SK-N-SH (cell line): ENCODE data around the gene ZFPL1. TPM values are rescaled to one million over a fixed set of nuclear protein-coding genes. Genes with fewer than 3 reads are reported as not detected.

Source experiments
- CTCF ChIA-PET: fragments of 300-600, 350-600 bp; formaldehyde crosslinking; extraction: SDS; loops from one replicate; lab custom pipeline; 2021; lab: Yijun Ruan, JAX
- POLR2A ChIA-PET: fragments of 350-600 bp; sonication (Branson Sonifier 250); formaldehyde crosslinking; extraction: SDS; loops from one replicate; lab custom pipeline; 2020; ENCODE audit warnings: antibody characterized with exemption, inconsistent platforms; lab: Yijun Ruan, JAX
- DNase-seq: peaks from one replicate; pipeline ENCODE4 v3.0.0; 2012
- H2AFZ ChIP-seq: fragments of 200-600 bp; sonication (generic); 2 replicates; pipeline ENCODE4 v1.8.1; 2016; ENCODE audit warnings: antibody characterized with exemption, mild to moderate bottlenecking, low read depth
- H3F3A ChIP-seq: fragments of 200-600 bp; sonication (generic); replicated peaks from 2 replicates; pipeline ENCODE3; 2016; ENCODE audit warnings: antibody characterized with exemption, mild to moderate bottlenecking; ENCODE audit not compliant: insufficient read depth
- H3K27ac ChIP-seq, 2 experiments: fragments of 200-500 bp in 1 of 2; fragments of 200-600 bp in 1 of 2; sonication (Bioruptor generic) in 1 of 2; sonication (generic), shearing (Covaris generic) in 1 of 2; 2 replicates each; pipeline versions ENCODE4 v1.5.1 to v1.6.1; 2014 to 2016; ENCODE audit warnings: low read depth in 2 of 2, inconsistent platforms in 1 of 2, low read length in 1 of 2, mild to moderate bottlenecking in 1 of 2, mixed read lengths in 1 of 2
- H3K27me3 ChIP-seq: fragments of 200-600 bp; sonication (generic), shearing (Covaris generic); 2 replicates; pipeline ENCODE4 v1.6.1; 2016; ENCODE audit warnings: mixed run types; ENCODE audit not compliant: insufficient read depth
- H3K36me3 ChIP-seq, 2 experiments: fragments of 200-500 bp in 1 of 2; fragments of 200-600 bp in 1 of 2; sonication (Bioruptor generic) in 1 of 2; sonication (generic) in 1 of 2; replicated peaks in 1 of 2; 2 replicates each; pipeline versions ENCODE3 to v1.5.1; 2014 to 2016; ENCODE audit warnings: low read length in 1 of 2, mild to moderate bottlenecking in 1 of 2; ENCODE audit not compliant: insufficient read depth in 2 of 2, control insufficient read depth in 1 of 2
- H3K4me1 ChIP-seq, 2 experiments: fragments of 200-500 bp in 1 of 2; fragments of 200-600 bp in 1 of 2; sonication (Bioruptor generic) in 1 of 2; sonication (generic), shearing (Covaris generic) in 1 of 2; 2 replicates each; pipeline versions ENCODE4 v1.5.1 to v1.6.1; 2014 to 2016; ENCODE audit warnings: low read depth in 1 of 2, low read length in 1 of 2, mixed run types in 1 of 2; ENCODE audit not compliant: insufficient read depth in 2 of 2, control insufficient read depth in 1 of 2
- H3K4me2 ChIP-seq: fragments of 200-600 bp; sonication (generic), shearing (Covaris generic); 2 replicates; pipeline ENCODE4 v1.6.1; 2017; ENCODE audit warnings: mixed run types
- H3K4me3 ChIP-seq, 2 experiments: fragments of 200-500 bp in 1 of 2; fragments of 200-600 bp in 1 of 2; sonication (Bioruptor generic) in 1 of 2; sonication (generic), shearing (Covaris generic) in 1 of 2; 2 replicates each; pipeline versions ENCODE4 v1.5.1 to v1.8.1; 2014 to 2016; ENCODE audit warnings: low read depth in 2 of 2, inconsistent platforms in 1 of 2, low read length in 1 of 2, mild to moderate bottlenecking in 1 of 2, mixed read lengths in 1 of 2, moderate library complexity in 1 of 2
- H3K79me2 ChIP-seq: fragments of 200-600 bp; sonication (generic); 2 replicates; pipeline ENCODE4 v1.8.1; 2017; ENCODE audit warnings: mild to moderate bottlenecking; ENCODE audit not compliant: insufficient read depth
- H3K9ac ChIP-seq: fragments of 200-600 bp; sonication (generic); 2 replicates; pipeline ENCODE4 v1.6.1; 2017; ENCODE audit warnings: mixed run types
- H3K9me2 ChIP-seq: fragments of 200-600 bp; sonication (generic); 2 replicates; pipeline ENCODE4 v1.6.1; 2017; ENCODE audit warnings: mixed run types
- H3K9me3 ChIP-seq: fragments of 200-600 bp; sonication (generic); 2 replicates; pipeline ENCODE4 v1.6.1; 2017; ENCODE audit warnings: mixed run types, mild to moderate bottlenecking, moderate library complexity
- H4K20me1 ChIP-seq: fragments of 200-600 bp; sonication (generic); 2 replicates; pipeline ENCODE4 v1.6.1; 2017; ENCODE audit warnings: mild to moderate bottlenecking, mixed run types; ENCODE audit not compliant: insufficient read depth
- CTCF ChIP-seq: fragments of 200-600 bp; sonication (generic); IDR thresholded peaks from 2 replicates; pipeline ENCODE4 v1.6.1; 2017; ENCODE audit warnings: antibody characterized with exemption, mild to moderate bottlenecking, moderate library complexity
- ELF1 ChIP-seq: IDR thresholded peaks from 2 replicates; pipeline ENCODE4 v1.4.0; 2012
- IRF3 ChIP-seq: fragments of 150-350 bp; IDR thresholded peaks from 2 replicates; pipeline ENCODE4 v1.6.1; 2016; ENCODE audit warnings: mild to moderate bottlenecking, low read depth, low read length
- MEF2A ChIP-seq: IDR thresholded peaks from 2 replicates; pipeline ENCODE4 v1.4.0; 2012; ENCODE audit warnings: low read depth, borderline replicate concordance
- MXI1 ChIP-seq: IDR thresholded peaks from 2 replicates; pipeline ENCODE4 v1.6.1; 2012; ENCODE audit warnings: mild to moderate bottlenecking, low read depth, low read length, improper control_type of control experiment
- NRF1 ChIP-seq: IDR thresholded peaks from 2 replicates; pipeline ENCODE4 v1.6.1; 2012; ENCODE audit warnings: low read depth, mild to moderate bottlenecking, low read length
- RCOR1 ChIP-seq: fragments of 150-350 bp; IDR thresholded peaks from 2 replicates; pipeline ENCODE4 v1.6.1; 2017; ENCODE audit warnings: antibody characterized with exemption, low read length
- REST ChIP-seq: IDR thresholded peaks from 2 replicates; pipeline ENCODE4 v1.6.1; 2012; ENCODE audit warnings: mild to moderate bottlenecking, low read depth, low read length, moderate library complexity
- RFX5 ChIP-seq: IDR thresholded peaks from 2 replicates; pipeline ENCODE4 v1.6.1; 2012; ENCODE audit warnings: mild to moderate bottlenecking, improper control_type of control experiment, low read length
- SIN3A ChIP-seq: IDR thresholded peaks from 2 replicates; pipeline ENCODE4 v1.6.1; 2012; ENCODE audit warnings: low read depth, mild to moderate bottlenecking, low read length, moderate library complexity, borderline replicate concordance
- TCF12 ChIP-seq: IDR thresholded peaks from 2 replicates; pipeline ENCODE4 v1.4.0; 2012
- USF1 ChIP-seq: IDR thresholded peaks from 2 replicates; pipeline ENCODE4 v1.4.0; 2012; ENCODE audit warnings: low read depth, borderline replicate concordance
- USF2 ChIP-seq: fragments of 150-350 bp; IDR thresholded peaks from 2 replicates; pipeline ENCODE4 v1.6.1; 2017; ENCODE audit warnings: antibody characterized with exemption, low read length, low read depth, borderline replicate concordance
- YY1 ChIP-seq: IDR thresholded peaks from 2 replicates; pipeline ENCODE4 v1.4.0; 2012; ENCODE audit warnings: low read depth, mild to moderate bottlenecking
- ZBTB33 ChIP-seq: IDR thresholded peaks from 2 replicates; pipeline ENCODE4 v1.4.0; 2012; ENCODE audit warnings: low read depth, borderline replicate concordance
- WGBS: methylation state at CpG from one replicate; pipeline ENCODE4 v1.1.6; 2017; ENCODE audit warnings: low lambda C conversion rate; 5-methylcytosine and 5-hydroxymethylcytosine counted together
- polyA plus RNA-seq, 3 experiments: library from polyadenylated mRNA; depleted of rRNA; stranded (reverse); fragments of >200 nt; gene quantifications; 2 replicates each; pipeline ENCODE4 v1.2.3, GENCODE V29; 2012

Gene ZFPL1
- polyA plus RNA-seq, 1 of the 3 experiments (the other 2 are of a cell fraction), result 75.9 TPM

GRCh38 chr11:65129649-65130441, 45.8 kb downstream of the ZFPL1 start (continued):
- TF ChIP-seq ZBTB33, result no peak
- TF ChIP-seq RFX5, result no peak
- TF ChIP-seq USF2, result no peak

- 95% methylated on average over 13 of the region's 19 CpGs for WGBS
- no peak overlapping the region; a peak in 1 of 4 replicates for H3K27ac ChIP-seq
- H3K4me3 ChIP-seq, result no peak overlapping the region
- H3K9me3 ChIP-seq, result no peaks in the 10 kb centered on the region
- peaks cover 0 to 24% of the 10 kb centered on the region in 2 experiments; a peak in 2 of 4 replicates for H3K4me1 ChIP-seq
- H3K9me2 ChIP-seq, result no peaks in the 10 kb centered on the region
- no peak overlapping the region for H3K4me2 ChIP-seq
- no peak overlapping the region for H3K9ac ChIP-seq
- ChIA-PET POLR2A (interaction anchor here (1.4 kb wide), 1 partner anchor 9 kb away, joined by 8 read pairs; the partner anchor contains the start of genes FAU and MRPL49), CTCF (interaction anchor here (2.4 to 4.3 kb wide), 3 partner anchors 13 to 20 kb away, joined by 6 to 23 read pairs (median 22); partner anchors contain the start of genes TM7SF2 and ZNHIT2)
- no peak for DNase-seq
- peaks cover 10% of the 10 kb centered on the region for H3F3A ChIP-seq
- H3K36me3 ChIP-seq, result peaks cover 19 to 63% of the 10 kb centered on the region in 2 experiments
- no peaks in the 10 kb centered on the region; the same call in 1 of the 2 replicates for H4K20me1 ChIP-seq
- H2AFZ ChIP-seq, result no peak overlapping the region
- no peaks in the 10 kb centered on the region for H3K27me3 ChIP-seq
- H3K79me2 ChIP-seq, result peaks cover 28% of the 10 kb centered on the region; the same call in 1 of the 2 replicates
- TF ChIP-seq ELF1 (no peak), NRF1 (no peak), REST (no peak), RCOR1 (no peak), YY1 (no peak), USF1 (no peak), MEF2A (no peak), USF2 (no peak), IRF3 (no peak), SIN3A (no peak), TCF12 (no peak), CTCF (no peak), MXI1 (no peak)
Observed at GRCh38 chr11:65130631-65131416, 46.8 kb downstream of the ZFPL1 start.
